ENCODE results near the gene CORIN. TPM values are rescaled to one million over a fixed set of nuclear protein-coding genes. Genes with fewer than 3 reads are reported as not detected.

The CORIN gene
- total and polyA plus RNA-seq, 4 donors: 1.4 to 1.9 (median 1.7) TPM

- peaks cover 3% of the 10 kb centered on the region for H3K9me3 ChIP-seq (ENCODE audit: control insufficient read depth, insufficient read depth, low read length)
- H3K4me3 ChIP-seq (ENCODE audit: low read depth, low read length): peak overlapping the region; percentile 49
- peak in 5 of 6 donors; percentile 42 to 88 (median 55) for DNase-seq (ENCODE audit: low read depth in 4 of 6, low spot score in 6 of 6)
- H3K27me3 ChIP-seq (ENCODE audit: control insufficient read depth, insufficient read depth, low read length): peaks cover 25% of the 10 kb centered on the region
- no peak overlapping the region for H3K27ac ChIP-seq (ENCODE audit: low read depth, low read length)
- H3K36me3 ChIP-seq (ENCODE audit: control insufficient read depth, insufficient read depth, low read length): no peaks in the 10 kb centered on the region
- 0% methylated on average over 27 of the region's 27 CpGs for WGBS (ENCODE audit: insufficient coverage)
- peaks cover 21% of the 10 kb centered on the region for H3K4me1 ChIP-seq (ENCODE audit: control insufficient read depth, insufficient read depth, low read length)
Observed at GRCh38 chr4:47836641-47837093, 1.2 kb downstream of the CORIN start.

GRCh38 chr4:47835494-47835893, 2.4 kb downstream of the CORIN start:
- DNase-seq (ENCODE audit: low read depth in 4 of 6, low spot score in 6 of 6): no peak
- Histone ChIP-seq H3K4me1 (ENCODE audit: control insufficient read depth, insufficient read depth, low read length) (peaks cover 21% of the 10 kb centered on the region), H3K27me3 (ENCODE audit: control insufficient read depth, insufficient read depth, low read length) (peaks cover 25% of the 10 kb centered on the region), H3K9me3 (ENCODE audit: control insufficient read depth, insufficient read depth, low read length) (peaks cover 3% of the 10 kb centered on the region), H3K27ac (ENCODE audit: low read depth, low read length) (no peak overlapping the region), H3K4me3 (ENCODE audit: low read depth, low read length) (no peak overlapping the region), H3K36me3 (ENCODE audit: control insufficient read depth, insufficient read depth, low read length) (no peaks in the 10 kb centered on the region)
- WGBS (ENCODE audit: insufficient coverage): 54% methylated on average over 2 of the region's 2 CpGs

- WGBS (ENCODE audit: insufficient coverage): 58% methylated on average over 4 of the region's 5 CpGs
- Histone ChIP-seq H3K4me3 (ENCODE audit: low read depth, low read length) (no peak overlapping the region), H3K4me1 (ENCODE audit: control insufficient read depth, insufficient read depth, low read length) (peaks cover 4% of the 10 kb centered on the region), H3K36me3 (ENCODE audit: control insufficient read depth, insufficient read depth, low read length) (no peaks in the 10 kb centered on the region), H3K9me3 (ENCODE audit: control insufficient read depth, insufficient read depth, low read length) (peaks cover 3% of the 10 kb centered on the region), H3K27me3 (ENCODE audit: control insufficient read depth, insufficient read depth, low read length) (peaks cover 11% of the 10 kb centered on the region), H3K27ac (ENCODE audit: low read depth, low read length) (no peak overlapping the region)
- DNase-seq (ENCODE audit: low read depth in 4 of 6, low spot score in 6 of 6): peak in 1 of 6 donors; percentile 11
Observed at GRCh38 chr4:47831026-47831679, 6.7 kb downstream of the CORIN start.

- Histone ChIP-seq H3K36me3 (ENCODE audit: control insufficient read depth, insufficient read depth, low read length) (no peaks in the 10 kb centered on the region), H3K4me1 (ENCODE audit: control insufficient read depth, insufficient read depth, low read length) (no peaks in the 10 kb centered on the region), H3K4me3 (ENCODE audit: low read depth, low read length) (no peak overlapping the region), H3K27me3 (ENCODE audit: control insufficient read depth, insufficient read depth, low read length) (peaks cover 9% of the 10 kb centered on the region), H3K27ac (ENCODE audit: low read depth, low read length) (no peak overlapping the region), H3K9me3 (ENCODE audit: control insufficient read depth, insufficient read depth, low read length) (peaks cover 3% of the 10 kb centered on the region)
- DNase-seq (ENCODE audit: low read depth in 4 of 6, low spot score in 6 of 6): no peak
- WGBS (ENCODE audit: insufficient coverage): 100% methylated on average over 2 of the region's 3 CpGs
Observed at GRCh38 chr4:47830265-47831025, 7.4 kb downstream of the CORIN start.

GRCh38 chr4:47829438-47829837, 8.4 kb downstream of the CORIN start:
- Histone ChIP-seq H3K9me3 (ENCODE audit: control insufficient read depth, insufficient read depth, low read length) (peaks cover 3% of the 10 kb centered on the region), H3K4me1 (ENCODE audit: control insufficient read depth, insufficient read depth, low read length) (peaks cover 6% of the 10 kb centered on the region), H3K36me3 (ENCODE audit: control insufficient read depth, insufficient read depth, low read length) (no peaks in the 10 kb centered on the region), H3K27me3 (ENCODE audit: control insufficient read depth, insufficient read depth, low read length) (no peaks in the 10 kb centered on the region), H3K27ac (ENCODE audit: low read depth, low read length) (no peak overlapping the region), H3K4me3 (ENCODE audit: low read depth, low read length) (no peak overlapping the region)
- DNase-seq (ENCODE audit: low read depth in 4 of 6, low spot score in 6 of 6): no peak

GRCh38 chr4:47827343-47828047, 10.4 kb downstream of the CORIN start:
- DNase-seq (ENCODE audit: low read depth in 4 of 6, low spot score in 6 of 6): no peak
- Histone ChIP-seq H3K27ac (ENCODE audit: low read depth, low read length) (no peak overlapping the region), H3K9me3 (ENCODE audit: control insufficient read depth, insufficient read depth, low read length) (no peaks in the 10 kb centered on the region), H3K36me3 (ENCODE audit: control insufficient read depth, insufficient read depth, low read length) (no peaks in the 10 kb centered on the region), H3K4me3 (ENCODE audit: low read depth, low read length) (no peak overlapping the region), H3K27me3 (ENCODE audit: control insufficient read depth, insufficient read depth, low read length) (no peaks in the 10 kb centered on the region), H3K4me1 (ENCODE audit: control insufficient read depth, insufficient read depth, low read length) (peaks cover 6% of the 10 kb centered on the region)
- 50% methylated on average over 1 of the region's 2 CpGs for WGBS (ENCODE audit: insufficient coverage)

GRCh38 chr4:47824840-47825239, 13.0 kb downstream of the CORIN start:
- H3K4me1 ChIP-seq (ENCODE audit: control insufficient read depth, insufficient read depth, low read length): peaks cover 6% of the 10 kb centered on the region
- no peaks in the 10 kb centered on the region for H3K9me3 ChIP-seq (ENCODE audit: control insufficient read depth, insufficient read depth, low read length)
- no peak overlapping the region for H3K4me3 ChIP-seq (ENCODE audit: low read depth, low read length)
- DNase-seq (ENCODE audit: low read depth in 4 of 6, low spot score in 6 of 6): peak in 2 of 6 donors; percentile 46 to 63
- WGBS (ENCODE audit: insufficient coverage): 40% methylated on average over 5 of the region's 7 CpGs
- no peaks in the 10 kb centered on the region for H3K27me3 ChIP-seq (ENCODE audit: control insufficient read depth, insufficient read depth, low read length)
- no peak overlapping the region for H3K27ac ChIP-seq (ENCODE audit: low read depth, low read length)
- no peaks in the 10 kb centered on the region for H3K36me3 ChIP-seq (ENCODE audit: control insufficient read depth, insufficient read depth, low read length)

GRCh38 chr4:47819178-47819577, 18.7 kb downstream of the CORIN start:
- no peaks in the 10 kb centered on the region for H3K9me3 ChIP-seq (ENCODE audit: control insufficient read depth, insufficient read depth, low read length)
- H3K27me3 ChIP-seq (ENCODE audit: control insufficient read depth, insufficient read depth, low read length): no peaks in the 10 kb centered on the region
- no peak overlapping the region for H3K4me3 ChIP-seq (ENCODE audit: low read depth, low read length)
- H3K27ac ChIP-seq (ENCODE audit: low read depth, low read length): no peak overlapping the region
- no peaks in the 10 kb centered on the region for H3K36me3 ChIP-seq (ENCODE audit: control insufficient read depth, insufficient read depth, low read length)
- WGBS (ENCODE audit: insufficient coverage): 50% methylated on average over 1 of the region's 1 CpG
- DNase-seq (ENCODE audit: low read depth in 4 of 6, low spot score in 6 of 6): no peak
- H3K4me1 ChIP-seq (ENCODE audit: control insufficient read depth, insufficient read depth, low read length): no peaks in the 10 kb centered on the region

GRCh38 chr4:47817275-47817674, 20.6 kb downstream of the CORIN start:
- no peak overlapping the region for H3K4me3 ChIP-seq (ENCODE audit: low read depth, low read length)
- no peaks in the 10 kb centered on the region for H3K4me1 ChIP-seq (ENCODE audit: control insufficient read depth, insufficient read depth, low read length)
- H3K9me3 ChIP-seq (ENCODE audit: control insufficient read depth, insufficient read depth, low read length): no peaks in the 10 kb centered on the region
- H3K27me3 ChIP-seq (ENCODE audit: control insufficient read depth, insufficient read depth, low read length): no peaks in the 10 kb centered on the region
- no peak for DNase-seq (ENCODE audit: low read depth in 4 of 6, low spot score in 6 of 6)
- no peak overlapping the region for H3K27ac ChIP-seq (ENCODE audit: low read depth, low read length)
- no peaks in the 10 kb centered on the region for H3K36me3 ChIP-seq (ENCODE audit: control insufficient read depth, insufficient read depth, low read length)
